Ecto neural progenitor cell (in vitro differentiated cells): Measurements from ENCODE around the gene SEC22A.

Source experiments
- DNase-seq: peaks from one replicate; pipeline ENCODE4 v3.0.0-alpha.2; 2018; ENCODE audit warnings: low spot score

SEC22A gene

DNA sequence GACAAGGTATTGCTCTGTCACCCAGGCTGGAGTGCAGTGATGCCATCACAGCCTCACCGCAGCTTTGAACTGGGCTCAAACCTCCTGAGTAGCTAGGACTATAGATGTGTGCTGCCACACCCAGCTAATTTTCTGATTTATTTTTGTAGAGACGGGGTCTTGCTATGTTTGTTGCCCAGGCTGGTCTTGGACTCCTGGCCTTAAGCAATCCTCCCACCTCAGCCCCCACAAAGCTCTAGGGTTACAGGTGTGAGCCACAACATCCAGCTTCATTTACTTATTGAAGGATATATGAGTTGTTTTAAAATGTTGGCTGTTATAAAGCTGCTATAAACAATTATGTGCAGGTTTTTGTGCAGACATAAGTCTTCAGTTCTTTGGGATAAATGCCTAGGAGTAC is 62.2 kb downstream of the SEC22A start:
- DNase-seq: no peak

DNA sequence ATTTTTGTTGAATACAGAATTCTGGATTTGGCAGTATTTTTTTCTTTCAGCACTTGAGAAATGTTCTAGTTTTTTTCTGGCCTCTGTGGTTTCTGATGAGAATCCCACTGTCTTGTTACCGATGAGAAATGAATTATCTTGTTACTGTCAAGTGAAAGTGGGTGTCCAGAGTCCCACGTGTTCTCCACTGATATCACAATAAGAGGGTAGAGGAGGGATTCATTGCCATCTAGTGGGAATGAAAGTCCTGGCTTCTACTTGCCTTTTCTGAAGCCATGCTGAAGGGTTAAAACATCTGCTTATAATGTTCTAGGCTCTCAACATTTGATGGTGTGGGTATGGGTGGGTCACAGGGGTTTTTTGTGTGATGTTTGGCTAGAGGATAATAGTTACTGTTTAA is 66.1 kb downstream of the SEC22A start:
- DNase-seq: no peak

DNA sequence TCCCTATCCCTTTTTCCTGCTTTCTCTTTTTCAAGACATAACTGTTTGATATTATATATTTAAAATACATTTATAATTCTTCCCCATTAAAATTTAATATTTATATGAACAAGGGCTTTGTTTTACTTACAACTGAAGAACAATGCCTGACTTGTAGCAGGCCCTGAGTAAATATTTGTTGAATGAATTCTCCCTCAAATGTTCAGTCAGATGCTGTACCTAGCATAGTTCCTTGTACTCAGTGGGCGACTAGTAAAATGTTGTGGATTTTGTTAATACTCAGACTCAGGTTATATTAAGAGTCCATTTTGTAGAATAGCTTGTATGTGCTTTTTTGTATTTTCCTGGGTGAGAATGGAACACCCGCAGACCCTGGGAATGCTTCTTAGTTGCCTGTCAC is 69.1 kb downstream of the SEC22A start:
- DNase-seq: no peak

DNA sequence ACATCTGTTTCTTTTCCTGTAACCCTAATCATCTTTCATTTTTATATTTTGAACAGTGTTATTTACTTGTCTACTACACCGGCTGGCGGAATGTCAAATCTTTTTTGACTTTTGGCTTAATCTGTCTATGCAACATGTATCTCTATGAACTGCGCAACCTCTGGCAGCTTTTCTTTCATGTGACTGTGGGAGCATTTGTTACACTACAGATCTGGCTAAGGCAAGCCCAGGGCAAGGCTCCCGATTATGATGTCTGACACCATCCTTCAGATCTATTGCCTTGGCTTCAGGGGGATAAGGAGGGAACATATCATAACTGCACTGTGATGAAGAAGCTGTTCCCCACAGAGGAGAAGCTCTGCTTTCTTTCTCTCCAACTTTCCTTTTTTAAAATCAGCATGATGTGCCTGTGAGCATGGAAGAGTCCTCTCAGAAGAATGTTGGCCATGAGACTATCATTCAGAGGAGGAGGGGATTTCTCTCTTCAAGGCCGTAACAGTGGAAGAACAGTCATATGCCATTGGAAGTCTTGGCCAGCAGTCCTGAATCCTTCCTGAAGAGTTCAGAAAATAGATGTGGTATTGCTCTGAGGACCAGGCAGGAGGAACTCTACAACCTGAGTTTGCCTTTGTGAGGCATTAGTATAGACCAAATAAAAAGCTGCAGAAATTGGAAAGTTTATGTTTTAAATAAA is 69.9 kb downstream of the SEC22A start:
- DNase-seq: no peak

DNA sequence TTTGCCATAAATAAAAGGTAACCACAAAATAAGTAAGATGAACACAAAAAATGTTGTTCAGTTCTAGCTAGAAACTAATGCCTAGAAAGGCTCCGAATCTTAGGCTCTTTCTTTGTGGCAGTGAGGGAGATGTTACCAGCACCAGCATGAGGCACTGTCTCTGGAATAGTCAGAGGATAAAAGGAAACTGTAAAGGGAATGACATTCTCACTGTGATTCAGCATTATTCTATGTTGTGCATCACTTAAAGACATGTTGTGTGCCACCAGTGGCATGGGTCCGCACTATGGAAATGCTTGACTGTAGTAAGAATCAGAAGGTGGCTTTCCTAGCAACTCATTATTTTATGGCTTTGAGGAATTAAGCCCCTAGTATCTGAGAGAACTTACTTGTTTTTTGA is 70.8 kb downstream of the SEC22A start:
- no peak for DNase-seq

DNA sequence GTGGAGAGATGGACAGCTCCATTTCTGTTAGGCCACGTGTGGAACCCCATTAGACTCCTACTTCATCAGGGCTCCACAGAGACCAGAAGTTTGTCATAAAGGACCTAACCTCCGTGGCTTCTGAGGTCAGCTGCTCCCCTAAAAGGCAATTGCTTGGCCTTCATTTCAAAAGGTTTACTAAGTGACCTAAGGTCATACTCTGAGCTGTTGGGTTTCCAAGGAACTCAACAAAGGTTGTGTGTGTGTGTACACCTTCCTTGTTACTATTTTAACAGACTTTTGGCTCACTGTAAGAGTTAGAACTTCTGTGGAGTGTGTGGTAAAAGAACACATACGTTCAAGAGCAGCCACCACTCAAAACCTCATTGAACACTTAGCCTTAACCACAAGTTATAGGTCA is 73.9 kb downstream of the SEC22A start:
- DNase-seq: no peak

DNA sequence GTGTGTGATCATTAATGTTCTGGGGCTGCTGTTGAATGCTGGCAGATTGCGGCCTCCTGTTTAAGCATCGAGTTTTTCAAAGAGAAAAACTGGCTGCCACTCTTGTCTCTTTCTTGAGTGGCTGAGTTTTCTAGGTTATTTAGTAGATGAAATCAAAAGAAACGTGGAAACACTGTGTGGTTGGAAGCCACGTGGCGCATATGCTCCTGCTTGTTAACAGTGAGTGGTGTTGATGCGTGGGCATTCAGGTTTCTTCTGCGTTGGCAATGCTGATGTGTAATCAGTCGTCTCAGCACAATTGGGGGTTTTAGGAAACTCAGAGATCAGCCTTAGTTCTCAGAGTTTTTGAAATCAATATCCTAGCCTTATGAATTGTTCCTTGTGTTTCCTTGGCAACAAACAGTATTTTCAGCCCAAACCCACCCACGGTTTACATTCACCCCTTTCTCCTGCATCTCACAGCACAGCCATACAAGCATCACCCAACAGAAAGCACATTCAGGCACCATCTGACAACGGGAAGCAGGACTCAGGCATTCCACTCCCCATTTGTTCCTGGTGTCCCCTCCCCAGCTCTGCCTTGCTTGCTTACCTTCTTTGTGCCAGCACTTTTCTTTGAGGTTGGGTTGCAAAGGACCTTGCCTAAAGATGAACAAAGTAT is 74.7 kb downstream of the SEC22A start:
- no peak for DNase-seq

DNA sequence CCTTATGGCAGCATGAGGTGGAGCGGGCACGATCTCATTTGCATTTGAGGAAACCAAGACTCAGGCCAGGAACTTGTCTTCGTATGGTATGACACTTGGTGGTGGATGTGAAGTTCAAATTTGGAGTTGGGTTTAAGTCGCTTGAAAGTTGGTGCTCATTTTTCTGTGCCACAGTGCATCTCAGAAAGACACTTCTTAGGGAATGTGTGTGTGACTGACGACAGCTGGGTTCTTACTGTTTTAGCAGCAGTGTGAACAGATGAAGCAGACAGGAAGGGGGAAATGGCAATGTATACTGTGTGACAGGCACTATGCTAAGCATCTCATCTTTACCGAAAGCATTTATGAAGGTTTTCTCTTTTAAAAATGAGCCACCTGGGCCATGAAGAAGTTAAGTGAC is 75.4 kb downstream of the SEC22A start:
- no peak for DNase-seq

DNA sequence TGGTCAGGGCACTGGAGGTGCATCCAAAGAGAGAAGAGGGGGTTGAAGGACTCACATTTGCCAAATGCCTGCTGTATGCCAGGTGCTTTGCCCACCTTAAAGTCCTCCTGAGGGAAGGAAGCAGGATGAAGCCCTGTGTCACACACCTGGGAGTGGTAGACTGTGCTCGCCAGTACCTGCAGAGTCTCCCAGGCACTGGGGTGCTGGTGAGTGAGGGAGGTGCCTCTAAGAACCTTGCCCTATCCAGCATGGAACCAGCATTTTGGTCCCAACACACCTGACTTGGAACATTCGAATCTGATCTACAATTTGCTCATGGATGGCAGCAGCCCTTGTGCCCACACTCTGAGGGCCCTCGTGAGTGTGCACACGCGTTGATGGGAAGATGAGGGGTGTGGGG is 76.7 kb downstream of the SEC22A start:
- no peak for DNase-seq

DNA sequence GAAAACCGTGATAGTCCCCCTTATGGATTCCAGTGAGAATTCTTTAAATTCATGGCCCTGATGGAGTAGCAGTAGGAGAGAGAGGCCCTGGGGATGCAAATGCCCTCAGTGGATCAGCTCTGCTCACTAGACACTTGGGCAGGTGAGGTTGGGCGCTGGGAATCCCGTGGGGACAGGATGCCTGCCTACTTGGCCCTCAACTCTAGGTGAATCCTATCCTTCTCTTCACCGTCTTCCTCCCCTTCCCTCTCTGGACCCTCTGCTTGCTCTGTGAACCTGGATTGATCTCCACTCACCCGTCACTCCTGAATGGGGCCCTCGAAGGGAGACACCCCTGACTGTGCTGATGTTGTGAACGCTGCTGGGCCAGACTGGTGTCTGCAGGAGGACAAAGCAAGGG is 77.4 kb downstream of the SEC22A start:
- no peak for DNase-seq

DNA sequence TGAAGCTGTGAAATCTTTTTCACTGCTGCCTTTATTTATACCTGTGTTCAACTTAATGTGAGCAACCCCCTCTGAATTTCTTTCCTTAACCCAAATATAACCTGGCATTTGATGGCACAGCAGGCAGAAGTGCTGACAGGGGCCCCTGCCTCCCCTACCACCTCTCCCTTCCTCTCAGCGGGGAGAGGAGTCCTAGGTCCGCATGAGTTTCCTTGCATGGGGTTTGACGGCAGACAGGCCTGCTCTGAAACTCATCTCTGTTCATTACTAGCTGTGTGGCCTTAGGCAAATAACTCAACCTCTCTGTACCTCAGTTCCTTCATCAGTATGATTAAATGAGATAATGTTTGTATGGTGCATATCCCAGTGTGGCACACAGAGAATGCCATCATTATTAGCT is 79.7 kb downstream of the SEC22A start:
- DNase-seq: no peak

DNA sequence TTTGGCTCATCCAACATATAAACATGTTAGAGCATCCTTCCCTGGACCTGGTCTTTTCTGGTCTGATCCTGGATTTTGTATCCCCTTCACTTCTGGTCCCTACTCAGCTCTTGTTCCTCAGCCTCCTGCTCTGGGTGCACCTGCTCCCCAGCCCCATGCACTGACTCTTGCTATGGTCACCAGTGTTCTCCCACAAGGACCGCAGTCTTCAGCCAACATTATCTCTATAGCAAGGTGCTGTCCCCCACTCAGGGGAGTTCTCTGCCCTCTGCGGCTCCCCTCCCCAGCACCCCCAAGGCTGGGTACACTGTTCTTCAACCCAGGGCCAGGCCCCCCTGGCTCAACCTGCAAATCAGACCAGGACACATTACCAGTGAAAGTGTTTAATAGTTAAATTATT is 80.2 kb downstream of the SEC22A start:
- no peak for DNase-seq

DNA sequence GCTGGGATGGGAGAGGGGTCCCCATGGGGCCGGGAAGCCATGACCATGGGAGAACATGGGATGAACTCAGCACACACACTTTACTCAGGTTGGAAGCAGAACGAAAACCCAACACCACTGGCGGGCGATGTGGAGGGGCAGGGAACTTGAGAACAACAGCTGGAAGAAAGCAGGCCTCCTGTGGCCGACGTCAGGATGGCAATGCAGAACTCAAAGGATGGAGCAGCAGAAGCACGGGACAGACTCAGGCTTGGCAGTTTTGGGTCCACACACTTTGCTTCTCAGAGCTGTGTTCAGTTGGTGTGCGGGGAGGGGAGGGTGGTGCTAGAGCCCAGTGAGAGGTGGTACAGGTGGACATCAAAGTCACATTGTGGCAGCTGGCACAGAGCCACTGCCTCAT is 80.7 kb downstream of the SEC22A start:
- no peak for DNase-seq

DNA sequence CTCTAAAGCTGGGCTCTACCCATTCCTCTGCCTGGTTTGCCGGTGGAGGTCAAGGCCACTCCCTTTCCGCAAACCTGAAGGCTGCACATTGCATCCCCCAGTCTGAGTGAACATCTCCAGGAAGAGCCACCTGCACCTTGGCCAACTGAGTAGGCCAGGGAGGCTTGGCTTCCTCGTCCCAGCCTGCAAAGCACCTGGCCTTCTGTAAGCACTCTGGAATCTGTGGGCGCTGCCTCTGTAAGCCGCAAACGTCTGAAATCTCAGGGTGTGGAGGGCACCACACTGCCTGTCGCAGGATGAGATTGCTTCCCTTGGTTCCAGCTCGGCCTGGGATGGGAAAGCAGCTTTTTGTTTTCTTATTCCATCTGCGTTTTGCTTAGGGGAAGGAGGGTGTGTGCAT is 81.3 kb downstream of the SEC22A start:
- DNase-seq: no peak

DNA sequence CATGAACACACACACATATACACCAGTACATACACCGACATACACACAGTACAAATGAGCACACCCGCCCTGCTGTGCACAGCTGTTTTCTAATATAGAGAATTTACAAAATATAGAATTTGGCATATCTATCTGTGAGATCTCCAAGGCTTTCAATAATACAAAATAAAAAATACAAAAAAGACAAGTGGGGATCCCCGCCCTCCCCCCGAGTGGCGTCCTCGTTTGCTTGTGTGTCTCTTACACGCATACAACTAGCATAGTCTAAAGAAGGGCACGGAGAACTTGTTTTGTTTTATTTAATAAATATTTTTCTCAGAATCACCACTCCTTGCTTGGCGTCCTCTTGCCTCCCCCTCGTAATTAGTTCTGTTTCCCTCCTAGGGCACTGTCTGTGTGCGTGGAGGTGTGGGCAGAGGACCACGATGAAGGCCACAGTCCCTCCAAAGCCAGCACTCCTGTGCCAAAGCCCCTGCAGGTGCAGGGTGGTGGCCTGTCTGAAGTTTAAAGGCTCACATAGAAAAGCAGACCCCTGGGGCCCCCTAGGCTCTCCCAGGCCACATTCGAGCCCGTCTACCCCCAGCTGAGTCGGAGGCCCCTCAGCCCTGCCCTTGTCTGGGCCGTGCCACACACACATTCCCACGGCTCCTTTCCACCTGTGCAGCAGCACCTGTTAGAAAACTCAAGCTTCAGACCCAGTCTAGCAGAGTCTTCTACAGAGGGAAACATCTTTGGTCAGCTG is 82.1 kb downstream of the SEC22A start:
- DNase-seq: no peak

DNA sequence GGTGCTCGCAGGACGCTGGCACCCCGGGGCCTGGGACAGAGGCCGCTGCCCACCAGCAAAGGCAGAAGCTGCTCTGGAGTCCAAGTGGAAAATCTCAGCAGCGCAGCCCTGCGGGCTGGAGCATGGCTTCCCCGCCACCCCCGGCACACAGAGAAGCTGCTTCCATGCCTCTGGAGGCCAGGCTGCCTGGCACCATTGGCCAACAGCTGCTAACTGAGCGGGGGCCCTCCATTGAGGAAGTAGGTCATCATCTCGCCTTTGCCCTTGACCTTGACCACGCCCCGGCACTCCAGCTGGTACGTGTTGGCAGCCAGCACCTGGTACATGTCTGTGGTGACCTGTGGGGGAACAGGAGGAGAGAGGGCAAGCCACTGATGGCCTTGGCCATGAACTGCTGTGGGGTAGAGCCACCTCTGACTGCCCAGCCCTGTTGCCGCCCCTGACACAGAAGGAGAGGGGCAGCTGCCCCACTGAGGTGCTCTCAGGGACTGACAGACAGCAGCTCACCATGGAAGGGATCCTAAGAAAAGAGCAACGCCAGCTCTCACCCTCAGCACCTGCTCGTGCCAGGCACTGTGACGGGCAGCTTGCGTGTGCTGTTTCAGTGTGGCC is 82.8 kb downstream of the SEC22A start:
- no peak for DNase-seq

DNA sequence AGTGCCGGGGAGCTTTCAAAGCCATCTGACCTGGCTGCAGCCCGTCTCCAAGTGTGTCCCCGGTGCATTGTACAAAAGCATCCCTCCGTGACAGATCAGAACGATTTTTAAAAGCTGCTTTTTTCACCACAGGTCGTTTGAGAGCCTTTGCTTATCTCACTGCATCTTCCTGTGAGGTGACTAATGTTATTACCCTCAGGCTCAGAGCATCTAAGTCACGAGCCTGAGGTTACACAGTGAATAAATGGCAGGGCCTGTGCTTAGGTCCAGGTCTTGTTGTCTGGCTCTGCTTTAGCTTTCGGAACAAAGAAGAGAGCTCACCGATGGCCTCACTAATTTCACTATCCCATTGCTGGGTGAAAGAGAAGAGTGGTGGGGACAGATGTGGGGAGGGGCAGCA is 83.3 kb downstream of the SEC22A start:
- no peak for DNase-seq

DNA sequence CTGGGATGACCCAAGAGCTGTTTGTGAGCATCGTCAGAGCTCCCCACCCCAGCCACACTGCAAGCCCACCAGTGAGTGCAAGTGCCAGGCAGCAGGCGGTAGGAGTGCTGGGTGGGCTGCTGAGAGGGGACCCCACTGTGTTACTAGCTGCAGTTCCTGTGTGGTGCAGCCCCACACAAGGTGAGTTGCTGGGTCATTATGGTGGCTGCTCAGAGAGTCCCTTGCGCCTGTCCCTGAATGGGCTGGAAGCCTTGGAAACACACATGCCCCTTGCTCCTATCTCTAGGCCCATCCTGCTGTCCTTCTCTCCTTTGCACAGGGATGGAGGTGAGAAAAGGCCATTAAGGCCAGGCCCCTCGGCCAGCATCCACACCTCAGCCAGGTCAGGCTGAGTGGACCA is 83.7 kb downstream of the SEC22A start:
- DNase-seq: peak; percentile 29

DNA sequence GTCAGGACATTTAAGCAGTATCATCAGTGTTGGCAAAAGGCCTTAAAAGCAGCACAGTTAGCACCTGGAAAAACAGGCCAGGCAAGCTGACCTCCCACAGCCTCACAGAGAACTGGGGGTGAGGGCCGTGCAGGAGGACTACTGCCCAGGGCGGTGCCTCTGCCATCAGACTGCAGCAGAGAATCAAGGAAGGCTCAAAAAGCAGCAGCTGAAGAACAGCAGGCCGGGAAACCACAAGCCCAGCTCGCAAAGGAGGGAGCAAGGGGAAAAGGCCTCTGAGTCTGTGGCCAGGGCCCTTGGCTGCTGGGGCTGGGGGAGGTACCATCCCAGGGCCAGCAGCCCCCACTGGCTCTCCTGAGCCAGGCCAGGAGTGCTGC is 84.2 kb downstream of the SEC22A start:
- no peak for DNase-seq

DNA sequence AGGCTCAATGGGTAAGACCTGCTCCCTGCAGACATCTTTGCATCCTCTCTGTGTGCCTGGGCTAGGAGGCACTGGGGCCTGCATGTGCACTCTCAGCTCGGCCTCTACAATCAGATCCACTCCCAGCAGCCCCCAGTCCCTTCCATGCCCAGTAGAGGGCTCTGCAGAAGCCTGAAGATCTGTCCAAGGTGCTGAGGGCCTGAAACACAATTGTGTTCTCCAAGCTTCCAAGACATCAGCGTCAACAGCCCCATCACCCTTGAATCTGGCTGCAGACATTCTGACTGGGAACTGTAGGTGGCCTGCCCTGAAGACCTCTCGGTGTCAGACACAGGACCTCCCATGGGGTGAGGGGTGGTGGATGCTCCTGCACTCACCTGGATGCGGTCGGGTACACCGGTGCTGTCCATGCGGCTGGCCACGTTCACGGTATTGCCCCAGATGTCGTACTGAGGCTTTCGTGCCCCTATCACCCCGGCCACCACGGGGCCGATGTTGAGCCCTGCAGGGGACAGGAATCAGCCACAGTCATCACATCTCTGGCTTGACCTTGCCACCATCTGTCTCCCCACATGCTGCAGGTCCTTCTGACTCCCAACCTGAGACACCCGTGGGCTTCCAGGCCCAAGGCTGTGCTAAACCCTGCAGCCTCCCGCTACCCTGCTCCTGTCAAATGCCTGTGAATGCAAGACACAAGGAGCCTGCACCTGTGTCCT is 84.7 kb downstream of the SEC22A start:
- peak; percentile 81 for DNase-seq

DNA sequence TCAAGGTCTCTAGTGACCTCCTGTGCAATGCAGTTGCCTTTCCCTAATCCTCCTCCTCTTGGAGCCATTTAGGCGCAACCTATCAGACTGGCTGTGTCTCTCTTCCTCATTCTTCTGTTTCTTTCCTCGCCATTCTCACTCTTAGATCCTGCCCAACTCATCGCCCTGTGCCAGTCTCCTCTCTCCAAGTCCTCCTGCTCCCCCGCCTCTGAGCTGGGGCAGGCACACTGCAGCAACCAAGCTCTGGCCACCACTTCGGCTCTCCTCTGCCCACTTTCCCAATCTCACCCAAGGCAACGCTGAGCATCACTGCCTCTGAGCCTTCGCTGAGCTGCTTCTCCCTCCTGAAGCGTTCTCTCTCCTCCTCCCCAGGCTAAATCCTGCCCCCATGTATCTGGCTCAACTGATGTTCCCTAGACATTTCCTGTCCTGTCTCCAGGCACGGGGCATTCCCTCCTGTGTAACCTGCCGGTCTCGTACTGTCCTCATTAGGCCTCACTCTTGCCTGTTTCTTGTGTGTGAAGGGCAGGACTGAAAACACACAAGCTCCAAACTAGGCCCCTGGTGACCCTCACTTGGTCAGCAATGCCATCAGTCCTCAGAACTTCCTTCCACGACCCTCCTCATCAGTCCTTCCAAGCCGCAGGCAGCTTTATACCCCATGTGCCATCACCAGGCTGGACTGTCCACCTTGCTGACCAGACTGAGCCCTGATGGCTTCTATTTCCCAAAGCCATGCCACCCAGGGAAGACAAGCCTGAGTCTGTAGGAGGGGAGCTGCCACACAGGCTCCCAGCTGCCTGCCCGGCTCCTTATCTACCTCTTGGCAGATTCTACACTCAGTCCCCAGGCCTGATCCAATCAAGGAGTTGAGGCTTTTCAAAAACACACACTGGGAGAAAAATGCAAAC is 85.6 kb downstream of the SEC22A start:
- DNase-seq: peak; percentile 22
